ENCODE results near the gene THAP6. TPM values are rescaled to one million over a fixed set of nuclear protein-coding genes. Genes with fewer than 3 reads are reported as not detected.

Gene THAP6
- total and polyA plus RNA-seq, 4 donors: 9.2 to 28.0 (median 15.9) TPM

Other genes starting within 250 kb of the THAP6 start
- 10 to 100 TPM; 30.0 to 33.5 TPM for gene RCHY1, start 70 bp upstream of the THAP6 start, total RNA-seq
- 10 to 100 TPM; 19.9 to 28.5 TPM for gene RCHY1, start 70 bp upstream of the THAP6 start, polyA plus RNA-seq
- not detected for gene ODAPH, start 41.6 kb downstream of the THAP6 start, total RNA-seq
- not detected for gene ODAPH, start 41.6 kb downstream of the THAP6 start, polyA plus RNA-seq
- 1 to 10 TPM; 2.3 to 2.8 TPM for gene CDKL2, start 116.1 kb downstream of the THAP6 start, total RNA-seq
- under 1 TPM in 1 of 2 donors, not detected in 1; 0.49 TPM for gene CDKL2, start 116.1 kb downstream of the THAP6 start, polyA plus RNA-seq
- 10 to 100 TPM; 99.6 to 99.7 TPM for gene G3BP2, start 158.9 kb downstream of the THAP6 start, total RNA-seq
- gene G3BP2, start 158.9 kb downstream of the THAP6 start, polyA plus RNA-seq: 10 to 100 TPM; 36.7 to 38.6 TPM
- 10 to 100 TPM; 77.2 to 86.6 TPM for gene USO1, start 210.1 kb downstream of the THAP6 start, total RNA-seq
- 10 to 100 TPM; 50.6 to 51.7 TPM for gene USO1, start 210.1 kb downstream of the THAP6 start, polyA plus RNA-seq